ENCODE results near the gene ZFP36L1.
A peak's percentile ranks its signal among the peaks of the same experiment; 100 is the strongest.

Gene ZFP36L1

GRCh38 chr14:68815298-68816182 lies 22.7 kb upstream of the ZFP36L1 start:
- peak in 2 of 3 experiments; percentile 42 to 47 for DNase-seq

GRCh38 chr14:68814539-68815297 lies 21.9 kb upstream of the ZFP36L1 start:
- peak in 2 of 3 experiments; percentile 43 to 58 for DNase-seq

GRCh38 chr14:68814238-68814538 lies 21.3 kb upstream of the ZFP36L1 start:
- no peak for DNase-seq

DNA sequence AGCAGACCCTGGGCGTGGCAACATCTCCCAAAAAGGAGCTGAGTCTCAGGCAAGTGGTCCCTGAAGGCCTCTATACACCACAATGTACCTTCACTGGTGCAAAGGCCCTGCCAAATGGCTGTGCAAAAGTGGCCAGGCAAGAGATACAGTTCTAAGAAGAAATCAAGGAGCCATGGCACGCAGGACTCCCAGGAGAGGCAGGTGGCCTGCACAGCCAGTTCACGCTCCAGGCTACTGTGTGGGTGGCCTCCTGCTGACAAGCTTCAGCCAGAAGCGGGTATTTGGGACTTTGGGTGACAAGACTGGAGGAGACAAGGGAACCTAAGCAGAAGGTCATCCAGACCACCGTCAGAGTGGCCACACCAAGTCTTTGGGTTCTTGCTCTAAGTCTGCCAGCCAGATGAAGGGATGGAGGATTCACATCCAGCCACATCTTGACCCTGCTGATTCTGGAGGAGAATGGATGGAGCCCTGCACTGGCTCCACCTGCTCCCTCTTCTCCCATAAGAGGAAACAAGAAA lies 20.5 kb upstream of the ZFP36L1 start:
- DNase-seq = no peak

- no peak for DNase-seq
Measured at GRCh38 chr14:68811171-68811570, 18.3 kb upstream of the ZFP36L1 start.

DNA sequence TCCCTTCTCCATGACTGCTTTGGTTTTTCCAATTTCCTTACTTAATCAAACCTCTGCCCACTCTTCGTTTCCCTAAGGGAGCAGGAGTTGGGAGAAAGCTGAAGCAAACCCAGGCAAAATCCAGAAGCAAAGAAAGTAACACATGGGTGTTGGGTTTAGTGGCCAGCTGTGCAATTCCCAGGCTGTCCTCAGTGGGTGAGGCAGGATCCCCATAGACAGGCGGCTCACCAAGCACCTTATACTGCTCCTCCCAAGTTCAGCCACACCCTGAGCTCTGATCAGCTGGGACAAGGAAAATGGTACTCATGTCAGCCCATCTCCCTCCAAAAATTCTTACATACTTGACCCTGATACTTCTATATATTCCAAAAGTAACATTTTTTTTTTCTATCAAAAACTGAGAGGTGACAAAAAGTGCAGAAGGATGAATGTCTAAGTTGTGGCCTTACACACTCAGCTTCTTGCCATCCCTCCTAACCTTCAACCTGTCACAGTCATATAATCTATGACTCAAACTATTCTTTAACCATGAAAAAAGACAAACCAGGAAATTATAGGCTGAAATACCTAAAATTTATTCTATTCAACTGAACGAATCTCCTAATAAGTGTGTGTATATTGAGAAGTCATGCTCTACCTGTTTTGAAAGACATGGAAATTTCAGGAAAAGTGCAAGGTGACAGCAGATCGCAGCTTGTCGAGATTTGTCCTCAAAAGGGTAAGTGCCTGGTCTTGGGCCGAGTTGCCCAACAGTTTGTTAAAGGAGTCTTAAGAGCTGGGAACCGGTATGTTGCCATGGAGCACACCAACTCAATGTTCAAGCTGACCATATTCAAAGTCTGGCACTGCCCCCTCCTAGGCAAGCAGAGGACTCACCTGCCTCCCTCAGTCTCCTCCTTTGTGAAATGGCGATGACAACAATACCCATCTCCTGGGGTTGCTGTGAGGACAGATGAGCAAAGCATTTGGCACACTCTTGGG lies 17.6 kb upstream of the ZFP36L1 start:
- DNase-seq = no peak

DNA sequence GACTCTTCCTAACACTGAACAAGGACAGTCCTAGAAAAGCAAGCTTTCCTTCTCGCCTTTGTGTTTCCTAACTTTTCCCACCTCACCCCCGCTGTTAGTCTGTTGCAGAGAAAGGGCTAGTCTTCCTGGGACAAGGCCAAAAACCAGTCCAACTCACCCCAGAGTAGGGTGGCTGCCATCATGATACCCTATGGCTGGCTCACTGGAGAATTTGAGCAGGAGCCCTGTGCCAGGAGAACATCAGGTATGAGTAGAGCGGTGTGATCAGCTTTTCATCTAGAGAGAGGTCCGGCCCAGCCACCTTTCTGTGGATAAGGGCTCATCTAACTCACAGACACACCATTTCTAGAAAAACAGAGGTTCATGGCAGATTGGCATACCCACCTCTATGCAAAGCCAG lies 16.7 kb upstream of the ZFP36L1 start:
- DNase-seq = no peak

GRCh38 chr14:68808696-68809480 lies 16.0 kb upstream of the ZFP36L1 start:
- no peak for DNase-seq

- DNase-seq = no peak
Measured at GRCh38 chr14:68807987-68808386, 15.1 kb upstream of the ZFP36L1 start.

GRCh38 chr14:68807148-68807600 lies 14.3 kb upstream of the ZFP36L1 start:
- peak in 2 of 3 experiments; percentile 27 to 41 for DNase-seq

- no peak for DNase-seq
Measured at GRCh38 chr14:68806526-68807147, 13.8 kb upstream of the ZFP36L1 start.

DNA sequence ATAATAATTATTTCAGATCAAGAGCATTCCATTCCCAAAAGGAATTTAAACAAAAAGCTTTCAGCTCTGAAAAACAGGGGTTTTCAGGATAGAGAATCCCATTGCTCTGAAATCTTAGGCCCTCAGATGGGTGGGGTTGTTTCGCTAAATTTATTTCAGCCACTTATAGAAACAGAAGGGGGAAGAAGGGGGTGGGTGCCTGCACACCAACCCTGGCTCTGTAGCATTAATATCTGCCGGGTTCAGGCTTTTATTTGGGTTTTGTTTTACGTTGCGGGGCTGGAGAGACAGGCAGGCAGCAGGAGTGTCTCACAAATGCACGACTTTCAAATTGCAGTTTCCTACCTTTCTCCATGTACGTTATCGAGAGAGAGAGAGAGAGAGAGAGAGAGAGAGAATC lies 12.5 kb upstream of the ZFP36L1 start:
- DNase-seq = no peak

- no peak for DNase-seq
Measured at GRCh38 chr14:68801631-68802030, 8.8 kb upstream of the ZFP36L1 start.

DNA sequence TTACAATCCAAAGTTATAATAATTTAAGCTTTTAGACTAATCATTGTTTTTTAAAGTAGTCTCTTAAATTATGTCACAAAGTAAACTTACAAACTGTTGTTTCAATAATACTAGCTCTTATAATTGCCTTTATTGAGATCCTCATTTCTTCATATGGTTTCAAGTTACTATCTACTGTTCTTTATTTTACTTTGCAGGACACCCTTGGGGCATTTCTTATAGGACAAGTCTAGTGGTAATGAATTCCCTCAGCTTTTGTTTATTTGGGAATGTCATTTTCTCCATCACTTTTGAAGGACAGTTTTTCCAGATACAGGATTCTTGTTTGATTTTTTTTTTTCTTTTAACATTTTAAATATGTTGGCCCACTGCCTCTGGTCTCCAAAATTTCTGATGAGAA lies 8.1 kb upstream of the ZFP36L1 start:
- DNase-seq = no peak

DNA sequence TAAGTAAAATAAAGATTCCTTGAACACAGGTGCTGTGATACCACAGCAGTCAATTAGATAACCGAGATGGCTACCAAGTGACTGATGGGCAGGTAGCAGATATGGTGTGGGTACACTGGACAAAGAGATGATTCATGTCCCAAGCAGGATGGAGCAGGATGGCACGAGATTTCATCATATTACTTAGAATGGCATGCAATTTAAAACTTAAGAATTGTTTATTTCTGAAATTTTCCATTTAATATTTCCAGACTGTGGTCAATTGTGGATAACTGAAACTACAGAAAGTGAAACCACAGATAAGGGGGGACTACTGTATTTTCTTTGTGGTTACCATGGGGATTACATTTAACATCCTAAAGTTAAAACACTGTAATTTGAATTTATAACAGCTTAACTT lies 7.5 kb upstream of the ZFP36L1 start:
- DNase-seq = no peak

GRCh38 chr14:68798621-68799020 lies 5.8 kb upstream of the ZFP36L1 start:
- no peak for DNase-seq

- no peak for DNase-seq
Measured at GRCh38 chr14:68797121-68797670, 4.3 kb upstream of the ZFP36L1 start.

GRCh38 chr14:68796418-68797101 lies 3.7 kb upstream of the ZFP36L1 start:
- DNase-seq = no peak

GRCh38 chr14:68795597-68796417 lies 2.9 kb upstream of the ZFP36L1 start:
- DNase-seq = peak; percentile 27 to 74 (median 61)
